Measurements from ENCODE around the gene ADAM10.

The ADAM10 gene

DNA sequence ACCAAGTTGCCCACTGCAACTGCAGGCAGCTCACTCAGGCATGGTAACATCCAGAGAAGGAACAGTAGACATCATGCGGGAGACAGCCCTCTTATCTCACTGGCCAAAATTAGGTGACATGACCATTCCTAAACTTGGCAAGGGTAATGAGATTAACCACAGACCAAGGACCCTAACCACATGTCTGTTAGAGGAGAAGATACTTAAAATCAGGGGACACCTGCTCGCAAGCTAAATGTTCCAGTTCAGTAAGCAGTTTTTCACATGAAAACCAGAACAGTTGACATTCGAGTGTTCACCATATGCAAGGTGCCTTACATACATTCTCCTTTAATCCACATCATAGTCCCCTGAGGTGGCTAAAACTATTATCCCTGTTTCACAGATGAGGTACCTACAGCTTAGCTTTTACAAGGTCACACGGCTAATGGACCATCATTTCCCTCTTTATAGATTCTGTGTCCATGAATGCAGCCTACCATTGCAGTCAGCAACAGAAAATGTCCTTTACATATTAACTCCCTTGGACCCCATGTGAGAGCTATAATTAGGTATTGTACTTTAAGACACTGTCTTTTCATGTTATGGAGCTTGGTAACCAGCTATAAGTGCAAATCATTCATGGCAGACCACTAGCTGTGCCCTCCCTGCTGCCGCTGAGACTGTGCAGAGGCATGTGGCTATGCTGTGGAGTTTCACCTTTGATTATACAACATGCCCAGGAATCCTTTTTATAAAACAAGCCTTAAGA lies 163.6 kb downstream of the ADAM10 start:
- TF ChIP-seq, protein P1, sequence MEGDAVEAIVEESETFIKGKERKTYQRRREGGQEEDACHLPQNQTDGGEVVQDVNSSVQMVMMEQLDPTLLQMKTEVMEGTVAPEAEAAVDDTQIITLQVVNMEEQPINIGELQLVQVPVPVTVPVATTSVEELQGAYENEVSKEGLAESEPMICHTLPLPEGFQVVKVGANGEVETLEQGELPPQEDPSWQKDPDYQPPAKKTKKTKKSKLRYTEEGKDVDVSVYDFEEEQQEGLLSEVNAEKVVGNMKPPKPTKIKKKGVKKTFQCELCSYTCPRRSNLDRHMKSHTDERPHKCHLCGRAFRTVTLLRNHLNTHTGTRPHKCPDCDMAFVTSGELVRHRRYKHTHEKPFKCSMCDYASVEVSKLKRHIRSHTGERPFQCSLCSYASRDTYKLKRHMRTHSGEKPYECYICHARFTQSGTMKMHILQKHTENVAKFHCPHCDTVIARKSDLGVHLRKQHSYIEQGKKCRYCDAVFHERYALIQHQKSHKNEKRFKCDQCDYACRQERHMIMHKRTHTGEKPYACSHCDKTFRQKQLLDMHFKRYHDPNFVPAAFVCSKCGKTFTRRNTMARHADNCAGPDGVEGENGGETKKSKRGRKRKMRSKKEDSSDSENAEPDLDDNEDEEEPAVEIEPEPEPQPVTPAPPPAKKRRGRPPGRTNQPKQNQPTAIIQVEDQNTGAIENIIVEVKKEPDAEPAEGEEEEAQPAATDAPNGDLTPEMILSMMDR (conservative IDR thresholded peaks at IDR 0.05; ENCODE audit: low read depth, low read length): no peak
- no peak for DNase-seq (ENCODE audit: low read depth)
- H3K4me3 ChIP-seq (ENCODE audit: low read depth, low read length): no peak overlapping the region

DNA sequence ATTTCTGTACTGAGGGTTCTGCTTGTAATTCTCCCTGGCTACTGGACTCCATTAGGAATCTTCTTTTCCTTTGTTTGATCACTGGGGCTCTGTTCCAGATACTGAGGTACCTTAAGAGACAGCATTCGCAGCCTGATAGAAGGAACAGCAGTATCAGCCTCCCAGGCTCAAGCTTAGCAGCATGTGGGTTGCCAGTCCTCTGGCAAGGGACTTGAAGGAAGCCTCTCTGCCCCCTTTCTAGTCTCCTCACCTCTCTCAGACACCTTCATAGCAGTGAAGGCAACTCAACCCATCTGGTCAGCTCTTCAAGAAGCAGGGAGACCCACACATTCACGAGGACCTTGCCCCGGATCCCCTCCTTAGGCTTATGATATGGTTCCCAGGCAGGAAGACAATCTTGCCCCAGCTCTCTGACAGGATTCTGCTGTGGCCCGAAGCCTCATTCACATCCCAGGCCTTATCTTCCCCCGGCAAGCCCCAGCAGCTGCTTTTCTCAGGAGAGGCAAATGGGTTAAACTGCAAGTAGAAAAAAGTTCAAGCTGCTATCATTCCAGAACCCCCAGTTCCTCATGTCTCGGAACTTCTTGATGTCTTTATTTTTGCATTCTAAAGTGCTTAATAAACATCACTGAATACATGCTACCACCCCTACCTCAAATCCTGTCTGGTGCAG lies 164.6 kb downstream of the ADAM10 start:
- DNase-seq (ENCODE audit: low read depth): no peak
- TF ChIP-seq, protein P1 (conservative IDR thresholded peaks at IDR 0.05; ENCODE audit: low read depth, low read length): no peak
- no peak overlapping the region for H3K4me3 ChIP-seq (ENCODE audit: low read depth, low read length)

DNA sequence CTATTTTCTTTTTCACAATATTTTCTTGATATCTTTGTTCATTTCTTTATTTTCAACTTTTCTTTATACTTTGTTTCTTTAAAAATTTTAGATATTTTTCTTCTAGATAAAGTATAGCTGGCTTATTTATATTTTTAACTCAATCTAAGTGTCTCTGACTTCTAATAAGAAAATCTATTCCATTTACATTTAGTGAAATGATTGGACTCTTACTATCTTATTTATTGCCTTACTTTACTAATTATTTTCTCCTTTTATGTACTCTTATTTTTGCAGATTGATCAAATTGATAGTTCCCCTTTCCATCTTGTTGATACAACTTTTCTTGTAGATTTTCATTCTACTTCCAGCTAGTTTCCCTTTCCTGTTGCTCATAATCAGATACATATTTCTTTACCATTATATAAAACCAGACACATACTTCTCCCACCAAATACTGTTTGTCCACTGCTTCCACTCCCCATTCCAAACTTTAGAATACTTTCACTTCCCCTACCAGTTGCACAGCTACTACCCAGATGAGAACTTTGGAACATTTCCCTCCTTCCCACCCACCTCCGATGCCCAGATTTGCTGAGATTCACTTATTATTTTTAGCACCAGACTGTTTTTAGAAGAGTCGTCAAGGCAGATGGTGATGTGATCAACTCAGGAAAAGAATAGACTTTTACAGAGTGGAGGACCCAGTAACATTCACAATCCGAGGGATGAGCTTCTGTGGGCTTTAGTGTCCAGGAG lies 166.2 kb downstream of the ADAM10 start:
- DNase-seq (ENCODE audit: low read depth): no peak

DNA sequence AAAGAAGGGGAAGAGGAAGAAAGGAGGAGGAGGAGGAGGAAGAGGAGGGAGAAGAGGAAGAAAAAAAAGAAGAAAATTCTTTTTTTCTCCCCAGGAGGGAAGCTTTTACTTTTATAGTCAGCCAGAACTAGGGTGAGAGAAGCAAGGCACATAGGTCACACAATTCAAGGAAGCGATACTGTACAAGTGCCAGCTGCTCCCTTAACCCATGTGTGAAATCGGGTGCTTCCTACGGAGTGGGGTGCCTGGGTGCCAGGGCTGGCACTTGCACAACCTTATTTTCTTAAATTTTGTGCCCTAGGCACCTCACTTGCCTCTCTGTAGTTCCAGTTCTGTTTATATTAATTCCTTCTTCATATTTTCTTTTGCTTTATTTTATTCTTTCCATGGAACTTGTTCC lies 167.3 kb downstream of the ADAM10 start:
- H3K4me3 ChIP-seq (ENCODE audit: low read depth, low read length): no peak overlapping the region
- no peak for DNase-seq (ENCODE audit: low read depth)
- TF ChIP-seq, protein P1 (conservative IDR thresholded peaks at IDR 0.05; ENCODE audit: low read depth, low read length): no peak

More for the DNA sequence above, 166.2 kb downstream of the ADAM10 start:
- H3K4me3 ChIP-seq (ENCODE audit: low read depth, low read length): no peak overlapping the region
- TF ChIP-seq, protein P1 (conservative IDR thresholded peaks at IDR 0.05; ENCODE audit: low read depth, low read length): no peak

DNA sequence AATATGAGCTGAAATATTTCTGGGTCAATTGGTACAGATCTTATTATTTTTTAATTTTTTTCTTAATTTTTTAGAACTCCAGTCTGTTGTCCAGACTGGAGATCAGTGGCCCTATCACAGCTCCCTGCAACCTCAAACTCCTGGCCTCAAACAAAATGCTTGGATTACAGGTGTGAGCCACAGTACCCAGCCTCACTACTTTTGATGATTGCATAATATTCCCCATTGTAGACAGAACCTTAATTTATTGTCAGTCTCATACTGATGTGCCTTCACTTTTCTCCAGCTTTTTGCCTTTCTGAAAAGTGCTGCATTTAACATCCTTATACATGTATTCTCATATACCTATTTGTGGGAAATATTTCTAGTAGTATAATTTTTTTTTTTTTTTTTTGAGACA lies 172.8 kb downstream of the ADAM10 start:
- TF ChIP-seq, protein P1 (conservative IDR thresholded peaks at IDR 0.05; ENCODE audit: low read depth, low read length): no peak
- no peak overlapping the region for H3K4me3 ChIP-seq (ENCODE audit: low read depth, low read length)
- no peak for DNase-seq (ENCODE audit: low read depth)

DNA sequence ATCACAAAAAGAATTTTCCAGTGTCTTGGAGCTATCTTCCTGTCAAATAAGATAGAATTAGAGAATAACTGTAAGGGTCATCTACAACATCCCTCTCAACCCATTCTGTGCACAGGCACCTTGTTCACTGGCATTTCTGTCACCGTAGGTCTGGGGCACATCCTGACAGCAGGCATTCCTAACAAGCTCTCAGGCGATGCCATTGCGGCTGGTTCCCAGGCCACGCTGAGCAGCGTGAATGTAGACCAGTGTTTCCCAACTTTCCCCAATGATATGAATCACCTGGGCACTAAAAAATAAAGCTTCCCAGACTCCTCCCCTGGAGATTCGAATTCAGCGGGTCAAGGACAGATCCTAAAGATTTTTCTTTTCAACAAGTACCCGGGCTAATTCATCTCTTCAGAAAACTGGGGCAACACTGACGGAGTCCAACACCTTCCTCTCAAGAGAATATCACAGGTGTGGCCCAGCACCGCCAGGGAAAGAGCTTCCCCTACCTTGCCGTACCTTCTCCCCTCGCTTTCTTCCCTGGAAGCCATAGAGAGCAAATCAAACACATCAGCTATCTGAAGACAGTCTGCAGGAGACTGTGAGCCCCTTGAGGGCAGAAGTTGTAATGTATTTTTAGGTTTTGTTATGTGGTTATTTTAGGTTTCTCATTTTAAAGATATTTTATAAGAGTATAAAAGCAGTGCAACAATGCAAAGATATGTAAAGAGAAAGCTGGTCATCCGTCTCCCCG lies 174.3 kb downstream of the ADAM10 start:
- TF ChIP-seq, protein P1 (conservative IDR thresholded peaks at IDR 0.05; ENCODE audit: low read depth, low read length): no peak
- no peak overlapping the region for H3K4me3 ChIP-seq (ENCODE audit: low read depth, low read length)
- no peak for DNase-seq (ENCODE audit: low read depth)
